ENCODE data around the gene ALCAM. TPM values are rescaled to one million over a fixed set of nuclear protein-coding genes. Genes with fewer than 3 reads are reported as not detected.
"Not testable (repeated sequence)": the region's sequence is repeated elsewhere in the genome, so short reads cannot be mapped to it uniquely, and the experiment has no call there.

Gene ALCAM
- total RNA-seq, 4 donors from 2014 or later, result 23.9 to 45.2 (median 40.5) TPM

DNA sequence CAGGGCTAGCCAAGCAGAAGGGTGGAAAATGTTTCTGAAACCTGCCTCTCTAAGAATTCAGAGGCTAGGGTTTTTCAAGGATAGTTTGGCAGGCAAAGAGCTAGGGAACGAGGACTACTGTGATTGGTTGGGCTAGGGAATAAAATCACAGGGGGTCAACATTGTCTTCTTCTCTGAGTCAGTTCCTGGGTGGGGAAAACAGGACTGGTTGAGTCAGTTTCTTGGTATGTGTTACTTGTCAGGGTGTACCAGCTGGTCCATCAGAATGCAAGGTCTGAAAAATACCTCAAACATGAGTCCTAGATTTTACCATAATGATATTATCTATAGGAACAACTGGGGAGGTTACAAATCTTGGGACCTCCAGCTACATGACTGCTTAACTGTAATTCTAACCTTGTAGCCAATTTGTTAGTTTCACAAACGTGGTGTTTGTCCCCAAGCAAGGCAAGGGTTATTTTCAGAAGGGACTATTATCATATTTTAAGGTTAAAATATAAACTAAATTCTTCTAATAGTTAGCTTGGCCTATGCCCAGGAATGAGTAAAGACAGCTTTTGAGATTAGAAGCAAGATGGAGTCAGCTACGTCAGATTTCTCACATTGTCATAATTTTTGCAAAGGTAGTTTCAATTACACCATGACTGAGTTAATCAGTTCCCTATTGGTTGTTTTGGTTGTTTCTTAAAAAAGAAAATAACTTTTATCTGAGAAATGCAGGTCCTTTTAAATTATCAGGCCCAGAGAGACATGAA lies 231.5 kb downstream of the ALCAM start:
- Histone ChIP-seq H3K4me3 (no peak overlapping the region), H3K9me3 (no peaks in the 10 kb centered on the region), H3K27me3 (no peaks in the 10 kb centered on the region), H3K4me1 (no peaks in the 10 kb centered on the region), H3K27ac (no peak overlapping the region), H3K36me3 (no peaks in the 10 kb centered on the region)
- DNase-seq (ENCODE audit: low spot score in 2 of 2), result no peak
- 79 to 82% methylated on average over 3 of the region's 3 CpGs for WGBS, 2 donors
- TF ChIP-seq, protein P1, sequence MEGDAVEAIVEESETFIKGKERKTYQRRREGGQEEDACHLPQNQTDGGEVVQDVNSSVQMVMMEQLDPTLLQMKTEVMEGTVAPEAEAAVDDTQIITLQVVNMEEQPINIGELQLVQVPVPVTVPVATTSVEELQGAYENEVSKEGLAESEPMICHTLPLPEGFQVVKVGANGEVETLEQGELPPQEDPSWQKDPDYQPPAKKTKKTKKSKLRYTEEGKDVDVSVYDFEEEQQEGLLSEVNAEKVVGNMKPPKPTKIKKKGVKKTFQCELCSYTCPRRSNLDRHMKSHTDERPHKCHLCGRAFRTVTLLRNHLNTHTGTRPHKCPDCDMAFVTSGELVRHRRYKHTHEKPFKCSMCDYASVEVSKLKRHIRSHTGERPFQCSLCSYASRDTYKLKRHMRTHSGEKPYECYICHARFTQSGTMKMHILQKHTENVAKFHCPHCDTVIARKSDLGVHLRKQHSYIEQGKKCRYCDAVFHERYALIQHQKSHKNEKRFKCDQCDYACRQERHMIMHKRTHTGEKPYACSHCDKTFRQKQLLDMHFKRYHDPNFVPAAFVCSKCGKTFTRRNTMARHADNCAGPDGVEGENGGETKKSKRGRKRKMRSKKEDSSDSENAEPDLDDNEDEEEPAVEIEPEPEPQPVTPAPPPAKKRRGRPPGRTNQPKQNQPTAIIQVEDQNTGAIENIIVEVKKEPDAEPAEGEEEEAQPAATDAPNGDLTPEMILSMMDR (IDR thresholded peaks at IDR 0.05), result no peak
- no peak for TF ChIP-seq EP300 (IDR thresholded peaks at IDR 0.05)
- TF ChIP-seq POLR2A (IDR thresholded peaks at IDR 0.05), result no peak

DNA sequence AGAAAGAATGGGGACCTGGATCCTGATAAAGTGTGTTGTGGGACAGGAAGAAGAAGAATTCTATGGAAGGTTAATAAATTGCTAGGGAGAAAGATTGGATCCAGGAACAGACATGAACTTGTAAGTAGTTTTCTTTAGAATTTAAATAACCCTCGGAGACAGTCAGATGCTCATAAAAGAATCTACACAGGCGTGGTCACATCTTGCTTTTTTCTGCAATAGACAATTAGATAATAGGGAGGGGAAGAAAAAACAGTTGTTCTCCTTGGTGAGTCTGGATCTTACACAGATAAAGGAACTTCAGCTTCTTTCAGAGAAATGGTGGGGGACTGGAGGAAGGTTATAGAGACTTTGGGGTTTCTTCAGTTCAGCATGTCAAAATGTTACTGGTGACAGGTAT lies 232.6 kb downstream of the ALCAM start:
- H3K27me3 ChIP-seq, result no peaks in the 10 kb centered on the region
- 74 to 79% methylated on average over 2 of the region's 2 CpGs for WGBS, 2 donors
- no peaks in the 10 kb centered on the region for H3K9me3 ChIP-seq
- no peaks in the 10 kb centered on the region for H3K36me3 ChIP-seq
- no peak overlapping the region for H3K27ac ChIP-seq
- TF ChIP-seq POLR2A (IDR thresholded peaks at IDR 0.05) (no peak), EP300 (IDR thresholded peaks at IDR 0.05) (no peak)
- TF ChIP-seq, protein P1 (IDR thresholded peaks at IDR 0.05), result no peak
- DNase-seq (ENCODE audit: low spot score in 2 of 2), result no peak
- H3K4me3 ChIP-seq, result no peak overlapping the region
- H3K4me1 ChIP-seq, result no peaks in the 10 kb centered on the region

DNA sequence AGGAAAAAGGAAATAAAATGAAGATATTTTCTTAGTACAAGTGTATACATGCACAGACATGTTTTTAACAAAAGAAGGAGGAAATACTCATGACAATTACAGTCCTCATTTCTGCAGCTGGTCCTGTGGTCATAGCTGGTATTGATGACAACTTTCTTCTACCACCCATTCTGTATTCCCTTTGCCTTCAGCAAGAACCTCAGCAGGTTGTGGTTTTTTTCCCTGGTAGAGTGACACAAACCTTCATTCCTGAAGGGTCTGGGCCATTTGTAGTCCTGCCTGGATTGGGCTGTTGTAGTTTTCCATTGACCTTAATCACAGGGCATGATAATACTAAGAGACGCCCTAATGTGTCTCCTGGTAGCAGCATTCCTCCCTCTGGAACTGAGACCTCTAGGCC lies 235.0 kb downstream of the ALCAM start:
- not testable (repeated sequence) for H3K4me1 ChIP-seq; H3K27ac ChIP-seq; DNase-seq (ENCODE audit: low spot score in 2 of 2); H3K9me3 ChIP-seq; H3K4me3 ChIP-seq; H3K27me3 ChIP-seq; H3K36me3 ChIP-seq
- 67 to 71% methylated on average over 1 of the region's 1 CpG for WGBS, 2 donors

DNA sequence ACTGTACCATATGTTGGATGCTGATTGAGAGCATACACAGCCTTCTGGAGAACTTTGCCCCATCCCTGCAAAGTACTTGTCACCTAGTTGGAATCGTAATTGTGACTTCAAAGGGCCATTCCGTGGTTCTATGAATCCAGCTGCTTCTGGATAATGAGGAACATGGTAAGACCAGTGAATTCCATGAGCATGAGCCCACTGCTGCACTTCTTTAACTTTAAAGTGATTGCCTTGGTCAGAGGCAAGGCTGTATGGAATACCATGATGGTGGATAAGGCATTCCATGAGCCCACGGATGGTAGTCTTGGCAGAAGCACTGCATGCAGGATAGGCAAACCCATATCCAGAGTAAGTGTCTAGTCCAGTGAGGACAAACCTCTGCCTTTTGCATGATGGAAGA lies 235.6 kb downstream of the ALCAM start:
- not testable (repeated sequence) for H3K27me3 ChIP-seq; H3K36me3 ChIP-seq; H3K9me3 ChIP-seq; DNase-seq (ENCODE audit: low spot score in 2 of 2); H3K4me3 ChIP-seq; H3K27ac ChIP-seq; H3K4me1 ChIP-seq
- whole genome bisulfite sequencing, 2 donors, result 90% methylated on average over 3 of the region's 3 CpGs

DNA sequence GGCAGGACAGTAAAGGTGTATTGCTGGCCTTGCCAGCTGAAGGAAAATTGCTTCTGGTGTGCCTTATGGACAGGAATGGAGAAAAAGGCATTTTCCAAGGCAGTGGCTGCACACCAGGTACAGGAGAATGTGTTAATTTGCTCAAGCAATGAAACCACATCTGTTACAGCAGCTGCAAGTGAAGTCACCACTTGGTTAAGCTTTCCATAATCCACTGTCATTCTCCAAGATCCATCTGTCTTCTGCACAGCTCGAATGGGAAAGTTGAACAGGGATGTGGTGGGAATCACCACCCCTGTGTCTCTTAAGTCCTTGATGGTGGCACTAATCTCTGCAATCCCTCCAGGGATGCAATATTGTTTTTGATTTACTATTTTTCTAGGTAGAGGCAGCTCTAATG lies 236.8 kb downstream of the ALCAM start:
- H3K4me3 ChIP-seq; H3K4me1 ChIP-seq; H3K27ac ChIP-seq; H3K36me3 ChIP-seq; DNase-seq (ENCODE audit: low spot score in 2 of 2); H3K9me3 ChIP-seq; H3K27me3 ChIP-seq: not testable (repeated sequence)
- WGBS, 2 donors, result 75 to 77% methylated on average over 1 of the region's 1 CpG

DNA sequence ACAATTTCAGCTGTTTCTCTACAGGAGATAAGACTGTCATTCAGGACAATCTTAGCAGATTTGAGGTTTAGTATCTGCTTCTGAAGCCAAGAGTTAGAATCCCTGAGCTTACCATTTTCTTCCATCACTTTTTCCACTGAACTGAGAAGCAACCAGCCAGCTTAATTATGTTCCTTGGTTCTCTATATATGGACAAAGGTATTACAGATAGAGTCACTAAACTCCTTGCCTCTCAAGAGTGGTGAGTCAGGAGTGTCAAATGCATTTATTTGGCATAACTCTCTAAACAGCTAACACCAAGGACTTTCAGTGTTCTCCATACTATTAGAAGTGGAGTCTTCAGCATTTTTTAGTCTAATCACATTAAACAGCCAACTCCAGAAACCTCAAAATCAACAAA lies 239.3 kb downstream of the ALCAM start:
- no peaks in the 10 kb centered on the region for H3K4me1 ChIP-seq
- DNase-seq (ENCODE audit: low spot score in 2 of 2), result no peak
- H3K9me3 ChIP-seq, result no peaks in the 10 kb centered on the region
- no peak overlapping the region for H3K4me3 ChIP-seq
- TF ChIP-seq EP300 (IDR thresholded peaks at IDR 0.05) (no peak), POLR2A (IDR thresholded peaks at IDR 0.05) (no peak)
- TF ChIP-seq, protein P1 (IDR thresholded peaks at IDR 0.05), result no peak
- H3K27ac ChIP-seq, result no peak overlapping the region
- no peaks in the 10 kb centered on the region for H3K27me3 ChIP-seq
- no peaks in the 10 kb centered on the region for H3K36me3 ChIP-seq

DNA sequence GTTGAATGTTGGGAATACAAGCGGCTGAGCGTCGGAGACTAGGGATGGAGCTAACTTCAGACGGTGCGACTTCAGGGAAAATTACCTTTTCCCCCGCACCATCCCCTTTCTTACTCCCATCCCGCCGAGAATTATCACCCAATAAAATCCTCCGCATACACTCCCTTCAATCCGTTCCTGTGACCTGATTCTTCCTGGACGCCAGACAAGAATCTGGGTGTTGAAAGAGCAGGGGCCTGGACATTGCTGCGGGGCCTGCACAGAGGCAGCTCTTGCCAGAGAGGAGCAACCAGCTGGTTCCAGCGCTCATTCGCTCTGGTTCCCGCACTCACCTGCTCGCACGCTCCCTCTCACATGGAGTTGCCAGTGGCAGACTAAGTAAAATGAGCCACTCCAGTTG lies 241.9 kb downstream of the ALCAM start:
- Histone ChIP-seq H3K4me1 (no peaks in the 10 kb centered on the region), H3K9me3 (no peaks in the 10 kb centered on the region), H3K36me3 (no peaks in the 10 kb centered on the region), H3K4me3 (no peak overlapping the region), H3K27ac (no peak overlapping the region), H3K27me3 (no peaks in the 10 kb centered on the region)
- DNase-seq (ENCODE audit: low spot score in 2 of 2), result no peak
- 71 to 72% methylated on average over 17 of the region's 17 CpGs for WGBS, 2 donors
- TF ChIP-seq POLR2A (IDR thresholded peaks at IDR 0.05), result no peak
- TF ChIP-seq, protein P1 (IDR thresholded peaks at IDR 0.05), result no peak
- TF ChIP-seq EP300 (IDR thresholded peaks at IDR 0.05), result no peak
